ENCODE data around the gene FOXP2. TPM values are rescaled to one million over a fixed set of nuclear protein-coding genes. Genes with fewer than 3 reads are reported as not detected.

The FOXP2 gene
- total RNA-seq, 1 donor from 2014 or later: 13.9 TPM

DNA sequence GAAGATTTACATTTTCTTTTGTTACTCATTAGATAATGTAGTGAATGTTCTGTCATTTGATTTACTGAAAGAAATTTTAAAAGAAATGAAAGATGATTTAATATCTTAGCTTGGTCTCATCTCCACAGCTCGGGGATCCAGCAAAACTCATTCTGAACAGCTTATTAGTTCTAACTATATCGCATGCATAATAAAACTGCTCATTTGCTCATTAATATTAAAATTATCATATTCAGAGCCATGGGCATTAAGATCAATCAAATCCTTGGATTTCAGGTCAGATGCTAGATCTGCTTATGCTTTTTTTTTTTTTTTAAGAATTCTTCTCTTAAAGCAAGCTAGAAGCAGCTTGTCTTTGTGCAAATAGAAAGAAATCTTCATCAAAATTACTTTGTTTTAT is 246.1 kb downstream of the FOXP2 start:
- Mint-ChIP-seq H3K4me3 (no peak overlapping the region), H3K27me3 (ENCODE audit: low read depth) (peaks cover 5% of the 10 kb centered on the region), H3K36me3 (no peaks in the 10 kb centered on the region), H3K27ac (no peak overlapping the region), H3K4me1 (peaks cover 43% of the 10 kb centered on the region), H3K9me3 (no peaks in the 10 kb centered on the region)
- TF ChIP-seq, protein P1, sequence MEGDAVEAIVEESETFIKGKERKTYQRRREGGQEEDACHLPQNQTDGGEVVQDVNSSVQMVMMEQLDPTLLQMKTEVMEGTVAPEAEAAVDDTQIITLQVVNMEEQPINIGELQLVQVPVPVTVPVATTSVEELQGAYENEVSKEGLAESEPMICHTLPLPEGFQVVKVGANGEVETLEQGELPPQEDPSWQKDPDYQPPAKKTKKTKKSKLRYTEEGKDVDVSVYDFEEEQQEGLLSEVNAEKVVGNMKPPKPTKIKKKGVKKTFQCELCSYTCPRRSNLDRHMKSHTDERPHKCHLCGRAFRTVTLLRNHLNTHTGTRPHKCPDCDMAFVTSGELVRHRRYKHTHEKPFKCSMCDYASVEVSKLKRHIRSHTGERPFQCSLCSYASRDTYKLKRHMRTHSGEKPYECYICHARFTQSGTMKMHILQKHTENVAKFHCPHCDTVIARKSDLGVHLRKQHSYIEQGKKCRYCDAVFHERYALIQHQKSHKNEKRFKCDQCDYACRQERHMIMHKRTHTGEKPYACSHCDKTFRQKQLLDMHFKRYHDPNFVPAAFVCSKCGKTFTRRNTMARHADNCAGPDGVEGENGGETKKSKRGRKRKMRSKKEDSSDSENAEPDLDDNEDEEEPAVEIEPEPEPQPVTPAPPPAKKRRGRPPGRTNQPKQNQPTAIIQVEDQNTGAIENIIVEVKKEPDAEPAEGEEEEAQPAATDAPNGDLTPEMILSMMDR (IDR thresholded peaks at IDR 0.05; ENCODE audit: unreplicated experiment): no peak
- DNase-seq (ENCODE audit: low spot score in 2 of 2, unreplicated experiment in 2 of 2): no peak

DNA sequence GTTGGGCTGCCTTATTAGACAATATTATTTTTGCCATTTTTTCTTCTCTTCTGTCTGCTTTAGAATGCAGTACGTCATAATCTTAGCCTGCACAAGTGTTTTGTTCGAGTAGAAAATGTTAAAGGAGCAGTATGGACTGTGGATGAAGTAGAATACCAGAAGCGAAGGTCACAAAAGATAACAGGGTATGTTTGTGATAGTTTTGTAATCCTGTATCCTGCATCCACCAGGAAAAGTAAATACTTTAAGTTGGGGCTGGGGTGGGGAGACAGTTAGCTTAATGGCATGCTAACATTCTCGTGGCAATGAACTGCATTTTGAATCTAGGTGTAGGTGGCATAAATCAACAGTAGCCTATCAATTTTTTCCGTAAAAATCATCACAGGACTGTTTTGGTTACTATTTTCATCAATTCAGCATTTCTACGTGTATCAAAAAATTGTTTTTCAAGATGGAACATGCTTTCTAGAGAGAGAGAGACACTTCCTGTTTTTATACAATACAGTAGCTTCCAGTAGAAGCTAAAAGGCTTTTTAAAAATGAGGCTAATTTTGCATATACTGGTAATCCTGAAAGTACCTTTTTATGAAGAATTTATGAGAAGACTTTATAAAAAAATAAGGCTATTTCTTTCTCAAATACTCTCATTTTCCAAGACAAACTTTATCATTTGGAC is 247.5 kb downstream of the FOXP2 start:
- Mint-ChIP-seq H3K27me3 (ENCODE audit: low read depth) (peaks cover 3% of the 10 kb centered on the region), H3K4me1 (peaks cover 39% of the 10 kb centered on the region), H3K4me3 (no peak overlapping the region), H3K27ac (no peak overlapping the region), H3K36me3 (no peaks in the 10 kb centered on the region), H3K9me3 (no peaks in the 10 kb centered on the region)
- no peak for DNase-seq (ENCODE audit: low spot score in 2 of 2, unreplicated experiment in 2 of 2)
- TF ChIP-seq, protein P1 (IDR thresholded peaks at IDR 0.05; ENCODE audit: unreplicated experiment): no peak

DNA sequence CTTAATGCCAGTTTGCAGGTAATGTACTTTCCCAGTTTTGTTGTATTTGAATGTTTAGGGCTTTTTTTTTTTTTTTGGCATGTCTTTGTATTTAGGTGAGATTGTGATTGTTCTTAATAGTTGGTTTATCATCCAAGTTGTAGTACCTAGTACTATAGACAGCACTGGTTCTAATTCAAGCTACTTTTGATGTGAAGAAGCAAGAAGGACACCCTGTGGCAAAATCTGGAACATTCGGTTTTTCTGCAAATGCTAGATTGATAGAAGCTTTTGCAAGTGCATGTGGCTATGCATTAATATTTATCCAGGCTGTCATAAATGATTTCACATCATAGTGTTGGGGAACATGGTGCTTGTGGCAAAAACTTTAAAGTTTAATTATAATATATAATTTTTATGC is 248.9 kb downstream of the FOXP2 start:
- Mint-ChIP-seq H3K36me3 (peaks cover 10% of the 10 kb centered on the region), H3K4me3 (no peak overlapping the region), H3K9me3 (peaks cover 11% of the 10 kb centered on the region), H3K27ac (no peak overlapping the region), H3K4me1 (peaks cover 28% of the 10 kb centered on the region), H3K27me3 (ENCODE audit: low read depth) (no peaks in the 10 kb centered on the region)
- DNase-seq (ENCODE audit: low spot score in 2 of 2, unreplicated experiment in 2 of 2): no peak
- TF ChIP-seq, protein P1 (IDR thresholded peaks at IDR 0.05; ENCODE audit: unreplicated experiment): no peak

DNA sequence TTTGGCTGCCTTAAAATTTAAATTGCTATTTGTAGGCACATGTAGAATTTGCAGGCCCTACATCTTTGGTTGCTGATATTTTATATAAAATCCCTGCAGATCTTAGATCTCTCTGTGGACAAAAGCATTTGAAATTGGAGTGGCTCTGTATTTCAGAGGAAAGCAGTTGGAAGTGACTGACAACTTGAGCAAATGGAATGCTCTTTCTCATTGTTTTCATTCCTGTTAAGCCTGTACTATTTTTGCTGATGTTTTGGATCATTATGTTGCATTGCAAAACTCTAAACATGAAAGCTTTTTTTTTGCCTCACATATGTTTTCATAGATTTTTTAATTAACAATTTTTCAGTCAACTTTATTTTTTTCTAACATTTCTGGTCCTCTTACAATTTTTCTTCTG is 256.1 kb downstream of the FOXP2 start:
- peaks cover 12% of the 10 kb centered on the region for H3K36me3 Mint-ChIP-seq
- DNase-seq (ENCODE audit: low spot score in 2 of 2, unreplicated experiment in 2 of 2): no peak
- H3K9me3 Mint-ChIP-seq: peaks cover 14% of the 10 kb centered on the region
- TF ChIP-seq, protein P1 (IDR thresholded peaks at IDR 0.05; ENCODE audit: unreplicated experiment): no peak
- H3K27me3 Mint-ChIP-seq (ENCODE audit: low read depth): no peaks in the 10 kb centered on the region
- H3K4me3 Mint-ChIP-seq: no peak overlapping the region
- no peak overlapping the region for H3K27ac Mint-ChIP-seq
- H3K4me1 Mint-ChIP-seq: no peaks in the 10 kb centered on the region

GRCh38 chr7:114671563-114672123 is 257.0 kb downstream of the FOXP2 start:
- H3K36me3 Mint-ChIP-seq: peaks cover 12% of the 10 kb centered on the region
- no peaks in the 10 kb centered on the region for H3K4me1 Mint-ChIP-seq
- DNase-seq (ENCODE audit: low spot score in 2 of 2, unreplicated experiment in 2 of 2): no peak
- no peak overlapping the region for H3K27ac Mint-ChIP-seq
- H3K9me3 Mint-ChIP-seq: peaks cover 14% of the 10 kb centered on the region
- TF ChIP-seq, protein P1 (IDR thresholded peaks at IDR 0.05; ENCODE audit: unreplicated experiment): no peak
- H3K4me3 Mint-ChIP-seq: no peak overlapping the region
- no peaks in the 10 kb centered on the region for H3K27me3 Mint-ChIP-seq (ENCODE audit: low read depth)
